Mammary epithelial cell (primary cell): Measurements from ENCODE around the gene MAP2K7.

Experiments
- CTCF ChIP-seq, 2 donors: IDR thresholded peaks in 1 of 2; conservative IDR thresholded peaks in 1 of 2; 2 replicates each; pipeline ENCODE4 v1.5.1; 2011 to 2012; ENCODE audit warnings: inconsistent platforms in 2 of 2, low read length in 2 of 2, mild to moderate bottlenecking in 2 of 2, control low read depth in 1 of 2, low read depth in 1 of 2; ENCODE audit not compliant: insufficient read depth in 1 of 2; ENCODE audit errors: extremely low read depth in 1 of 2
- EZH2 ChIP-seq: IDR thresholded peaks from 2 replicates; pipeline ENCODE4 v1.6.1; 2012; ENCODE audit warnings: low read length, inconsistent platforms, borderline replicate concordance

- TF ChIP-seq CTCF (conservative IDR thresholded peaks at IDR 0.05 in 1 of 2, IDR thresholded peaks at IDR 0.05 in 1 of 2; ENCODE audit: extremely low read depth in 1 of 2, insufficient read depth in 1 of 2, low read depth in 1 of 2, low read length in 2 of 2) = no peak
- TF ChIP-seq EZH2 = no peak
Observed at GRCh38 chr19:7865262-7865911, 38.3 kb upstream of the MAP2K7 start.
